Astrocyte (in vitro differentiated cells and primary cell): ENCODE data around the gene TEX13B. TPM values are rescaled to one million over a fixed set of nuclear protein-coding genes. Genes with fewer than 3 reads are reported as not detected.

ENCODE experiments used
- DNase-seq: peaks from one replicate; pipeline ENCODE4 v3.0.0-alpha.2; 2010; ENCODE audit warnings: low read depth
- FAIRE-seq: peaks from 2 replicates; lab custom pipeline; 2011; peaks lifted over from hg19 to GRCh38; lab: Jason Lieb, UNC
- H2AFZ ChIP-seq: 2 replicates; pipeline ENCODE4 v1.6.0; 2012; ENCODE audit warnings: low read depth, low read length, inconsistent platforms
- H3K27ac ChIP-seq: 2 replicates; pipeline ENCODE4 v1.5.1; 2011; ENCODE audit warnings: low read depth, low read length, inconsistent platforms
- H3K27me3 ChIP-seq: 2 replicates; pipeline ENCODE4 v1.6.0; 2011; ENCODE audit warnings: low read length, inconsistent platforms; ENCODE audit not compliant: insufficient read depth
- H3K36me3 ChIP-seq: 2 replicates; pipeline ENCODE4 v1.5.1; 2011; ENCODE audit warnings: low read length, inconsistent platforms; ENCODE audit not compliant: insufficient read depth
- H3K4me1 ChIP-seq: 2 replicates; pipeline ENCODE4 v1.5.1; 2011; ENCODE audit warnings: low read length, inconsistent platforms; ENCODE audit not compliant: insufficient read depth
- H3K4me2 ChIP-seq: 2 replicates; pipeline ENCODE4 v1.6.0; 2012; ENCODE audit warnings: low read length, inconsistent platforms
- H3K4me3 ChIP-seq: 2 replicates; pipeline ENCODE4 v1.5.1; 2011; ENCODE audit warnings: low read depth, mild to moderate bottlenecking, low read length, inconsistent platforms; ENCODE audit not compliant: insufficient read depth
- H3K79me2 ChIP-seq: 2 replicates; pipeline ENCODE4 v1.6.0; 2012; ENCODE audit warnings: mild to moderate bottlenecking, low read length, inconsistent platforms; ENCODE audit not compliant: insufficient read depth
- H3K9ac ChIP-seq: 2 replicates; pipeline ENCODE4 v1.6.0; 2012; ENCODE audit warnings: mild to moderate bottlenecking, low read length, inconsistent platforms
- H3K9me3 ChIP-seq: 2 replicates; pipeline ENCODE4 v1.5.1; 2012; ENCODE audit warnings: low read depth, mild to moderate bottlenecking, low read length, inconsistent platforms; ENCODE audit not compliant: insufficient read depth
- H4K20me1 ChIP-seq: 2 replicates; pipeline ENCODE4 v1.6.0; 2012; ENCODE audit warnings: low read length, inconsistent platforms; ENCODE audit not compliant: insufficient read depth
- H3K27ac Mint-ChIP-seq: one replicate; pipeline ENCODE4 v1.8.0; 2021; ENCODE audit warnings: mild to moderate bottlenecking, mixed read lengths; ENCODE audit not compliant: unreplicated experiment
- H3K27me3 Mint-ChIP-seq: one replicate; pipeline ENCODE4 v1.8.0; 2021; ENCODE audit warnings: low read depth, mixed read lengths; ENCODE audit not compliant: unreplicated experiment
- H3K36me3 Mint-ChIP-seq: one replicate; pipeline ENCODE4 v1.8.0; 2021; ENCODE audit warnings: low read depth, mixed read lengths; ENCODE audit not compliant: unreplicated experiment
- H3K4me1 Mint-ChIP-seq: one replicate; pipeline ENCODE4 v1.8.0; 2021; ENCODE audit warnings: low read depth, mixed read lengths; ENCODE audit not compliant: unreplicated experiment
- H3K4me3 Mint-ChIP-seq: one replicate; pipeline ENCODE4 v1.8.0; 2021; ENCODE audit warnings: mild to moderate bottlenecking, moderate library complexity, mixed read lengths; ENCODE audit not compliant: unreplicated experiment
- H3K9me3 Mint-ChIP-seq: one replicate; pipeline ENCODE4 v1.8.0; 2021; ENCODE audit warnings: mild to moderate bottlenecking, mixed read lengths; ENCODE audit not compliant: unreplicated experiment
- CTCF ChIP-seq: IDR thresholded peaks from 2 replicates; pipeline ENCODE4 v1.5.1; 2011; ENCODE audit warnings: low read depth, mild to moderate bottlenecking, inconsistent platforms, low read length, moderate library complexity; ENCODE audit not compliant: insufficient read depth
- EZH2 ChIP-seq: IDR thresholded peaks from 2 replicates; pipeline ENCODE4 v1.6.1; 2012; ENCODE audit warnings: mild to moderate bottlenecking, low read length, inconsistent platforms; ENCODE audit not compliant: insufficient read depth
- total RNA-seq: library from RNA; stranded (reverse); gene quantifications from 2 replicates; pipeline ENCODE4 v1.2.1, GENCODE V29; 2021

Gene TEX13B
- total RNA-seq, 1 donor from 2014 or later = not detected

DNA sequence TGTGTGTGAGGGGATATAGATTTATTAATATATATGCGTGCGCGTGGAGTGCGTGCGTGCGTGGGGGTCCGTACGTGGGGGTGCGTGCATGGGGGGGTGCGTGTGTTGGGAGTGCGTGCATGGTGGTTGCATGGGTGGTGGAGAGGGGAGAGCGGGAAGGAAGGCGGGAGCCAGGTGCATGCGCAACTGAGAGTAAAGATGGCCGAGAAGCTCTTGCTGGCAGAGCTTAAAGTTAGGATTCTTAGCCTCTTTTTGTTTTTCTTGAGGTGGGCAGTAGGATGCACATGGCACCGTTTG is 45.8 kb downstream of the TEX13B start:
- no peak overlapping the region for H3K27ac ChIP-seq
- Mint-ChIP-seq H3K27me3 (no peaks in the 10 kb centered on the region), H3K4me3 (no peak overlapping the region), H3K27ac (no peak overlapping the region), H3K36me3 (peaks cover 4% of the 10 kb centered on the region), H3K4me1 (no peaks in the 10 kb centered on the region), H3K9me3 (peaks cover 2% of the 10 kb centered on the region)
- no peaks in the 10 kb centered on the region for H3K79me2 ChIP-seq
- H3K4me2 ChIP-seq = peak overlapping the region; percentile 86
- no peak for FAIRE-seq
- no peaks in the 10 kb centered on the region for H3K4me1 ChIP-seq
- H3K27me3 ChIP-seq = no peaks in the 10 kb centered on the region
- no peaks in the 10 kb centered on the region for H4K20me1 ChIP-seq
- H3K4me3 ChIP-seq = peak overlapping the region; percentile 54
- H2AFZ ChIP-seq = peak overlapping the region; percentile 73
- no peaks in the 10 kb centered on the region for H3K9me3 ChIP-seq
- no peak overlapping the region for H3K9ac ChIP-seq
- no peak for TF ChIP-seq CTCF
- no peak for TF ChIP-seq EZH2
- no peak for DNase-seq
- H3K36me3 ChIP-seq = no peaks in the 10 kb centered on the region

DNA sequence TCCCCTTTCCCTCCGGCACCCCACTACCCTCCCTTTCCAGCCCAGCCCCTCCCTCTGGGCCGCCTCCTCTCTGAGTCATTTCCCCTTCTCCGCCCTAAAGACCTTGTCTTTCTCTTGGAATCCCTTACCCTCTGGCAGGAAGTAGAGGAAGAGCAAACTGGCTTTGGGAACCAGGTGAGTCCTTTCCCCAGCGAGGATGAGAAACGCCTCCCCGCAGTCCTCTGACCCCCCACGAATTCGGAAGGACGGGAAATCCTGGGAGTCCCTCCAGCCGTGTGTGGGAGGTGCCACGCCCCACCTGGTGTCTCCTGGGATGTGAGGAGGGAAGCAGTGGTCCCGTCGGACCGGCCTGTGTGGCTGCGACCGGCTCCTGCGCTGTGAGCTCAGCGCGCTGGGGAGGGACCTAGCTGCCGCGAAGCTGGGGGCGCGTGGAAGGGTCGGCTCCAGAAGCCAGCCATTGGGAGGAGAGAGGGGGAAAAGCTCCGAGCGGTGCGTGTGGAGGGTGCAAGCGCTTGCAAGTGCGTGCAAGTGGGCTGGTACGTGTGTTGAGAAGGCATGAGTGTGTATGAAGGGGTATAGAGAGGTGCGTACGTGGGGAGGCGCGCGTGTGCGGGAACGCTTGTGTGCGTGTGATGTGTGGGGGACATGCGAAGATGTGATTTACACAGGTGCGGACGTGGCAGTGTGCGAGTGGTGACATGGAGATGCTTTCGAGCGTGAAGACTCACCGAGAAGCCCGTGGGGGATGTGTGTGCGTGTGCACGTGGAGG is 46.3 kb downstream of the TEX13B start:
- Mint-ChIP-seq H3K4me3 (no peak overlapping the region), H3K36me3 (peaks cover 4% of the 10 kb centered on the region), H3K9me3 (peaks cover 2% of the 10 kb centered on the region), H3K27me3 (no peaks in the 10 kb centered on the region), H3K27ac (no peak overlapping the region), H3K4me1 (no peaks in the 10 kb centered on the region)
- Histone ChIP-seq H2AFZ (peak overlapping the region; percentile 73), H3K4me2 (peak overlapping the region; percentile 86), H3K36me3 (no peaks in the 10 kb centered on the region), H3K9ac (peak overlapping the region; percentile 58), H3K4me3 (peak overlapping the region; percentile 54), H3K4me1 (no peaks in the 10 kb centered on the region), H3K27me3 (no peaks in the 10 kb centered on the region), H3K9me3 (no peaks in the 10 kb centered on the region), H4K20me1 (no peaks in the 10 kb centered on the region), H3K79me2 (no peaks in the 10 kb centered on the region), H3K27ac (no peak overlapping the region)
- no peak for DNase-seq
- TF ChIP-seq CTCF (no peak), EZH2 (no peak)
- FAIRE-seq = no peak

GRCh38 chrX:107935200-107935599 is 47.0 kb downstream of the TEX13B start:
- Mint-ChIP-seq H3K4me3 (no peak overlapping the region), H3K36me3 (peaks cover 4% of the 10 kb centered on the region), H3K27me3 (no peaks in the 10 kb centered on the region), H3K4me1 (no peaks in the 10 kb centered on the region), H3K9me3 (peaks cover 2% of the 10 kb centered on the region), H3K27ac (no peak overlapping the region)
- Histone ChIP-seq H3K36me3 (no peaks in the 10 kb centered on the region), H2AFZ (no peak overlapping the region), H3K4me3 (peak overlapping the region; percentile 54), H4K20me1 (no peaks in the 10 kb centered on the region), H3K27me3 (no peaks in the 10 kb centered on the region), H3K9me3 (no peaks in the 10 kb centered on the region), H3K4me1 (no peaks in the 10 kb centered on the region), H3K27ac (no peak overlapping the region), H3K4me2 (peak overlapping the region; percentile 86), H3K79me2 (no peaks in the 10 kb centered on the region), H3K9ac (peak overlapping the region; percentile 58)
- DNase-seq = peak; percentile 42
- no peak for TF ChIP-seq EZH2
- TF ChIP-seq CTCF = no peak
- no peak for FAIRE-seq
